OCI-LY3 (cell line): ENCODE measurements around the gene IER5.

ENCODE experiments used
- H2AFZ ChIP-seq: fragments of 200-600, 300-600 bp; shearing (Covaris generic); 2 replicates; pipeline ENCODE4 v1.6.0; 2014; ENCODE audit warnings: antibody characterized with exemption, low read depth, low read length
- H3K27ac ChIP-seq: fragments of 200-600, 300-600 bp; sonication (generic); 2 replicates; pipeline ENCODE4 v1.5.1; 2014; ENCODE audit warnings: mild to moderate bottlenecking, low read length, moderate library complexity, mixed read lengths
- H3K27me3 ChIP-seq: fragments of 200-600, 300-600 bp; sonication (generic); 2 replicates; pipeline ENCODE4 v1.6.1; 2014; ENCODE audit warnings: low read depth, low read length, mixed read lengths
- H3K36me3 ChIP-seq: fragments of 200-600, 300-600 bp; sonication (generic); replicated peaks from 2 replicates; pipeline ENCODE3; 2014; ENCODE audit warnings: low read depth, low read length, mixed read lengths
- H3K4me1 ChIP-seq: fragments of 300-600, 200-600 bp; sonication (generic); 2 replicates; pipeline ENCODE4 v1.6.1; 2014; ENCODE audit warnings: low read length, mixed read lengths
- H3K4me2 ChIP-seq: fragments of 200-600, 300-600 bp; sonication (generic); 2 replicates; pipeline ENCODE4 v1.6.1; 2014; ENCODE audit warnings: low read length, mixed read lengths
- H3K4me3 ChIP-seq: fragments of 300-600, 200-600 bp; sonication (generic); 2 replicates; pipeline ENCODE4 v1.5.1; 2014; ENCODE audit warnings: antibody characterized with exemption, mild to moderate bottlenecking, low read length, moderate library complexity
- H3K79me2 ChIP-seq: fragments of 300-600, 200-600 bp; shearing (Covaris generic); 2 replicates; pipeline ENCODE4 v1.6.1; 2014; ENCODE audit warnings: mild to moderate bottlenecking, low read length, mixed read lengths
- H3K9ac ChIP-seq: fragments of 300-600, 200-600 bp; shearing (Covaris generic); 2 replicates; pipeline ENCODE4 v1.6.0; 2014; ENCODE audit warnings: mild to moderate bottlenecking, low read length, moderate library complexity
- H3K9me3 ChIP-seq: fragments of 200-600, 300-600 bp; shearing (Covaris generic); 2 replicates; pipeline ENCODE4 v1.6.1; 2014; ENCODE audit warnings: low read length, mixed read lengths; ENCODE audit not compliant: insufficient read depth
- H4K20me1 ChIP-seq: fragments of 200-600, 300-600 bp; sonication (generic); 2 replicates; pipeline ENCODE4 v1.6.1; 2016; ENCODE audit warnings: low read length, mixed read lengths; ENCODE audit not compliant: insufficient read depth
- EZH2phosphoT487 ChIP-seq: fragments of 200-600 bp; shearing (Covaris generic); IDR thresholded peaks from 2 replicates; pipeline ENCODE4 v1.6.1; 2018; ENCODE audit warnings: antibody characterized with exemption, mixed run types, low read depth
- TF ChIP-seq, protein P1 (sequence below): fragments of 200-600, 300-600 bp; sonication (generic); IDR thresholded peaks from 2 replicates; pipeline ENCODE4 v1.5.1; 2014; ENCODE audit warnings: antibody characterized with exemption, low read length, low read depth

Gene IER5

DNA sequence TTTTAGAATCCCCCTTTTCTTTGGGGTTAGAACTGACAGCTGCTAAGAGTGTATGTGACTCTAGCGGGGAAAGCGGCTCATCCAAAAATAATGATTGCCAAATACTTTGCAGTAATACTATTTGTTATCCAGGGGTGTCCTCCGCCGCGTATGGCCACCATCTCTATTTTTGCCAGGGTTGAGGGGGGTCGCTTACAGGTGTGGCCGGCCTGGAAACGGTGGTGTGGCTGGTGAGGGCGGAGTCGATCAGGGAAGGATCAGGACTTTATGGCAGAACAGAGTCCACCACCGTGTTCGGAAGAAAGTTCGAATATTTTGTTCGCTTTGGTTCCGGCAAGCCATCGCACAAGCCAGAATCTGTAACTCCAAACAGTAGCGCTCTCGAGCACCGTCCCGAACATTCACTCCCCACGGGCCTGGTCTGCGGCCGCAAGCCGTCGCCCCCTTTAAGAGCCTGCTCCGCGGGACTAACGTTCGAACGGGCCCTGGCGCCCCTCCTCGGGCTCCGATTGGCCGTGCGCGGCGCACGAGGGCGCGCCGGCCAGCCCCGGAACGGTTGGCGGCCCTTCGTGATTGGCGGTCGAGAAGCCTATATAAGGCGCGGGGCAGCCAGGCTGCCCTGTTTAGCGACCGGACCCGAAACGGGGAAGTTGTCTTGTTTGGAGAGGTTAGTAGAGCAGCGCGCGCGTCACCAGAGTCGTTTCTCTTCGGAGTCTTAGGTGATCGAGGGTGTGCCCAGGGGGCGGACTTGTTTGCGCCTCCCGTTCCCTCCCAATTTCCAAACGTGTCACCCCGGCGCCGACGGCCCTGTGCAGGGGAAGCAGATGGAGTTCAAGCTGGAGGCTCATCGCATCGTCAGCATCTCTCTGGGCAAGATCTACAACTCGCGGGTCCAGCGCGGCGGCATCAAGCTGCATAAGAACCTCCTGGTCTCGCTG is at the start of gene IER5:
Gene IER5, plus strand, starts transcription at position 622 of the 938 bp plus-strand sequence. Its CDS starts 203 bp downstream, at position 825.
- Histone ChIP-seq H3K79me2 (peaks cover 66% of the 10 kb centered on the region), H3K4me2 (peak within 1 kb of the TSS; percentile 94), H4K20me1 (peaks cover 35% of the 10 kb centered on the region), H3K27ac (peak within 1 kb of the TSS; percentile 98), H3K4me3 (peak within 1 kb of the TSS; percentile 86), H3K4me1 (peaks cover 54% of the 10 kb centered on the region), H3K9me3 (no peaks in the 10 kb centered on the region), H3K9ac (peak within 1 kb of the TSS; percentile 100), H3K27me3 (peaks cover 8% of the 10 kb centered on the region), H2AFZ (no peak within 1 kb of the TSS), H3K36me3 (peaks cover 43% of the 10 kb centered on the region)
- TF ChIP-seq EZH2phosphoT487, result no peak
- TF ChIP-seq, protein P1, sequence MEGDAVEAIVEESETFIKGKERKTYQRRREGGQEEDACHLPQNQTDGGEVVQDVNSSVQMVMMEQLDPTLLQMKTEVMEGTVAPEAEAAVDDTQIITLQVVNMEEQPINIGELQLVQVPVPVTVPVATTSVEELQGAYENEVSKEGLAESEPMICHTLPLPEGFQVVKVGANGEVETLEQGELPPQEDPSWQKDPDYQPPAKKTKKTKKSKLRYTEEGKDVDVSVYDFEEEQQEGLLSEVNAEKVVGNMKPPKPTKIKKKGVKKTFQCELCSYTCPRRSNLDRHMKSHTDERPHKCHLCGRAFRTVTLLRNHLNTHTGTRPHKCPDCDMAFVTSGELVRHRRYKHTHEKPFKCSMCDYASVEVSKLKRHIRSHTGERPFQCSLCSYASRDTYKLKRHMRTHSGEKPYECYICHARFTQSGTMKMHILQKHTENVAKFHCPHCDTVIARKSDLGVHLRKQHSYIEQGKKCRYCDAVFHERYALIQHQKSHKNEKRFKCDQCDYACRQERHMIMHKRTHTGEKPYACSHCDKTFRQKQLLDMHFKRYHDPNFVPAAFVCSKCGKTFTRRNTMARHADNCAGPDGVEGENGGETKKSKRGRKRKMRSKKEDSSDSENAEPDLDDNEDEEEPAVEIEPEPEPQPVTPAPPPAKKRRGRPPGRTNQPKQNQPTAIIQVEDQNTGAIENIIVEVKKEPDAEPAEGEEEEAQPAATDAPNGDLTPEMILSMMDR, result no peak

DNA sequence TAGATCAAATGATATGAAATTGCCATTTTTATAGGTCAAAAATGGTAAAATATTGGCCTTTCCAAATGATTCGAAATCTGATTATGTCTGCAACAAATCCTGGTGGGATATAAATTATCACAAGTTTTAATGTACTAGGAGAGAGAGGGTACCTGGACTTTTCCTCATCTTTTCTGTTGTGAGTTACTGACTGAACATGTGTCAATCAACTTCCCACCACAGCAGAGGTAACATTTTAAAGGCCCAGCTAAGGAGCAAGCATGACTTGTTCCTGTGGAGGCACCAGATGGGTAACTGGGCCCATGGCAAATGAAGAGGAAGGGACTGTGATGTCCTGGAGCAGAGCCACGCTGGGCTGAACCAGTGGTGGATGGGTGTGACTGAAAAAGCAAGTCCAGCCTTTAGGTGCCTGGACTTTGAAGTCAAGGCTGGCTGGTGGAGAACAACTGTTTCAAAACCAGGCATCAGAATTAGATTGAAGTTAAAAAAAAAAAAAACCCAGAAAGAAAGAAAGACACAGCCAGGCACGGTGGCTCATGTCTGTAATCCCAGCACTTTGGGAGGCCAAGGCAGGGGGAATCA is 48.1 kb upstream of the IER5 start:
- TF ChIP-seq, protein P1, result no peak
- Histone ChIP-seq H3K27ac (no peak overlapping the region), H3K4me1 (peaks cover 16% of the 10 kb centered on the region), H4K20me1 (no peaks in the 10 kb centered on the region), H2AFZ (no peak overlapping the region), H3K79me2 (no peaks in the 10 kb centered on the region; the same call in 1 of the 2 replicates), H3K9ac (no peak overlapping the region), H3K9me3 (no peaks in the 10 kb centered on the region), H3K4me3 (no peak overlapping the region), H3K27me3 (no peaks in the 10 kb centered on the region), H3K4me2 (no peak overlapping the region), H3K36me3 (peaks cover 3% of the 10 kb centered on the region)

DNA sequence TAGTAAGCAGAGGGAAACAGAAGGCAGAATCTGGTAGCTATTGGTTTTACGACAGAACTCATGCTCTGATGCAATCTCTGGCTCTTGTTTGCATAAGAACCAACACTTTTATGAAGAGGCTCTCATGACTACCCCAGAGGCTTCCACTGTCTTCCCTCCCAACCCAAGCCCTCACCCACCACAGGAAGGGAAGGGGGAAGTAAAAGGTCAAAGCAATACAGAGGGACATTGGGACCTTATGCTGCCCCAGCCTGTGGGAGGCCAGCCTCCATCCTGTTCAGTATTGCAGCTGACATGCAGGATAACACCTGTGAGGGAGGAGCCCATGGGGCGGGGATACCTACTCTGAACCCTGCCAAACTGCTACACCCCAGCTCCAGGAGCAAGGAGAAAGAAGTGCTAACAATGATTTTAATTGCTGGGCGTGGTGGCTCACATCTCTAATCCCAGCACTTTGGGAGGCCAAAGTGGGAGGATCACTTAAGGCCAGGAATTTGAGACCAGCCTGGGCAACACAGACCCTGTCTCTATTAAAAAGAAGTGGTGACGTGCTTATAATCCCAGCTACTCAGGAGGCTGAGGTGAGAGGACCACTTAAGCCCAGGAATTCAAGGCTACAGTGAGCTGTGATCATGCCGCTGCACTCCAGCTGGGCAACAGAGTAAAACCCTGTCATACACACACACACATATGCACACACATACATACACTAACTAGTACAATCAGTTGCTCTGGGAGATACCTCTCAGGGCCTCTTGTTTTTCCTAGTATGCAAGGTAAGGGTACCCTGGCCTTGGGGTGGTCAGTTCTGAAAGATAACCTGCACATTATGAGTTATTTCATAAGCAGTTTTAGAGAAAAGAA is 45.2 kb upstream of the IER5 start:
- Histone ChIP-seq H3K79me2 (no peaks in the 10 kb centered on the region), H3K36me3 (peaks cover 3% of the 10 kb centered on the region), H4K20me1 (no peaks in the 10 kb centered on the region), H3K4me2 (no peak overlapping the region), H2AFZ (no peak overlapping the region), H3K27ac (no peak overlapping the region), H3K27me3 (no peaks in the 10 kb centered on the region), H3K9me3 (no peaks in the 10 kb centered on the region), H3K9ac (no peak overlapping the region), H3K4me3 (no peak overlapping the region), H3K4me1 (peaks cover 16% of the 10 kb centered on the region)
- no peak for TF ChIP-seq EZH2phosphoT487
- TF ChIP-seq, protein P1, result no peak
